Caco-2 (cell line): ENCODE measurements around the gene KLHL9. TPM values are rescaled to one million over a fixed set of nuclear protein-coding genes. Genes with fewer than 3 reads are reported as not detected.

Source experiments
- BruUV-seq: library from RNA; stranded (reverse); fragments of 400-500 nt; replicated peaks from 2 replicates; lab custom pipeline; 2021; lab: Mats Ljungman, UMichigan
- CTCF ChIA-PET: fragments of 300-600 bp; sonication (Branson Sonifier 250); formaldehyde crosslinking; loops from one replicate; lab custom pipeline; 2022; ENCODE audit warnings: antibody characterized with exemption; lab: Charles Lee
- POLR2A ChIA-PET: fragments of 300-600 bp; sonication (Branson Sonifier 250); formaldehyde crosslinking; loops from one replicate; lab custom pipeline; 2022; ENCODE audit warnings: antibody characterized with exemption; lab: Charles Lee
- DNase-seq, 2 experiments: peaks; one replicate each; pipeline versions ENCODE4 v3.0.0 to v3.0.0-alpha.2; 2020 to 2022
- H3K27me3 ChIP-seq: replicated peaks from 2 replicates; pipeline ENCODE4 v1.6.0; 2011; ENCODE audit warnings: low read length; ENCODE audit not compliant: control insufficient read depth, insufficient read depth
- H3K36me3 ChIP-seq: 2 replicates; pipeline ENCODE4 v1.5.1; 2011; ENCODE audit warnings: low read length; ENCODE audit not compliant: control insufficient read depth, insufficient read depth
- H3K4me1 ChIP-seq: fragments of 250-450 bp; sonication (Bioruptor Pico); 2 replicates; pipeline ENCODE4 v1.5.1; 2020; ENCODE audit warnings: mild to moderate bottlenecking
- H3K4me3 ChIP-seq: 2 replicates; pipeline ENCODE4 v1.5.1; 2011; ENCODE audit warnings: low read depth, mild to moderate bottlenecking, control low read depth, low read length
- H3K9me3 ChIP-seq: fragments of 250-450 bp; sonication (Bioruptor Pico); 2 replicates; pipeline ENCODE4 v1.5.1; 2020; ENCODE audit warnings: mild to moderate bottlenecking, moderate library complexity
- H3K27ac Mint-ChIP-seq: one replicate; pipeline ENCODE4 v1.8.0; 2022; ENCODE audit warnings: mixed read lengths; ENCODE audit not compliant: unreplicated experiment
- H3K27me3 Mint-ChIP-seq: one replicate; pipeline ENCODE4 v1.8.0; 2022; ENCODE audit warnings: mixed read lengths; ENCODE audit not compliant: insufficient read depth, unreplicated experiment
- H3K36me3 Mint-ChIP-seq: one replicate; pipeline ENCODE4 v1.8.0; 2022; ENCODE audit warnings: mild to moderate bottlenecking, mixed read lengths; ENCODE audit not compliant: insufficient read depth, unreplicated experiment
- H3K4me1 Mint-ChIP-seq: one replicate; pipeline ENCODE4 v1.8.0; 2022; ENCODE audit warnings: low read depth, mixed read lengths; ENCODE audit not compliant: unreplicated experiment
- H3K4me3 Mint-ChIP-seq: one replicate; pipeline ENCODE4 v1.8.0; 2022; ENCODE audit warnings: mild to moderate bottlenecking, moderate library complexity, mixed read lengths; ENCODE audit not compliant: unreplicated experiment
- H3K9me3 Mint-ChIP-seq: one replicate; pipeline ENCODE4 v1.8.0; 2022; ENCODE audit warnings: mixed read lengths; ENCODE audit not compliant: unreplicated experiment
- intact Hi-C: fragments of 100-400 bp; cut with micrococcal nuclease; formaldehyde crosslinking; loops from one replicate; pipeline ENCODE4 v1.10.0; 2022; ENCODE audit not compliant: unreplicated experiment
- total RNA-seq: library from RNA; stranded (reverse); gene quantifications from 2 replicates; pipeline ENCODE4 v1.2.3, GENCODE V29; 2022
- TF ChIP-seq, protein P1 (sequence below), 2 experiments: fragments of 200-600 bp in 1 of 2; IDR thresholded peaks; 1 replicate in 1 of 2; 2 replicates in 1 of 2; pipeline versions ENCODE4 v1.5.1 to v1.8.0; 2011 to 2022; ENCODE audit warnings: antibody characterized with exemption in 1 of 2, control low read depth in 1 of 2, inconsistent platforms in 1 of 2, low read depth in 1 of 2, low read length in 1 of 2, mild to moderate bottlenecking in 1 of 2, moderate library complexity in 1 of 2; ENCODE audit not compliant: insufficient read depth in 1 of 2, severe bottlenecking in 1 of 2, unreplicated experiment in 1 of 2

The KLHL9 gene
- total RNA-seq, 1 experiment from 2014 or later, result 13.5 TPM

GRCh38 chr9:21324047-21324446 lies 11.2 kb downstream of the KLHL9 start:
- H3K9me3 Mint-ChIP-seq, result no peaks in the 10 kb centered on the region
- Histone ChIP-seq H3K4me3 (no peak overlapping the region), H3K36me3 (no peaks in the 10 kb centered on the region), H3K27me3 (no peaks in the 10 kb centered on the region), H3K4me1 (no peaks in the 10 kb centered on the region), H3K9me3 (no peaks in the 10 kb centered on the region)
- BruUV-seq, result no TSS peak
- intact Hi-C loops, result no loop called here
- no peak overlapping the region for H3K27ac Mint-ChIP-seq
- no peak overlapping the region for H3K4me3 Mint-ChIP-seq
- POLR2A ChIA-PET, result no interaction called here
- H3K4me1 Mint-ChIP-seq, result no peaks in the 10 kb centered on the region
- H3K36me3 Mint-ChIP-seq, result peaks cover 16% of the 10 kb centered on the region
- H3K27me3 Mint-ChIP-seq, result no peaks in the 10 kb centered on the region
- no peak for DNase-seq
- CTCF ChIA-PET, result interaction anchor here (0.7 kb wide), 1 partner anchor 330 kb away, joined by 3 read pairs; no protein-coding TSS in a partner anchor
- TF ChIP-seq, protein P1, sequence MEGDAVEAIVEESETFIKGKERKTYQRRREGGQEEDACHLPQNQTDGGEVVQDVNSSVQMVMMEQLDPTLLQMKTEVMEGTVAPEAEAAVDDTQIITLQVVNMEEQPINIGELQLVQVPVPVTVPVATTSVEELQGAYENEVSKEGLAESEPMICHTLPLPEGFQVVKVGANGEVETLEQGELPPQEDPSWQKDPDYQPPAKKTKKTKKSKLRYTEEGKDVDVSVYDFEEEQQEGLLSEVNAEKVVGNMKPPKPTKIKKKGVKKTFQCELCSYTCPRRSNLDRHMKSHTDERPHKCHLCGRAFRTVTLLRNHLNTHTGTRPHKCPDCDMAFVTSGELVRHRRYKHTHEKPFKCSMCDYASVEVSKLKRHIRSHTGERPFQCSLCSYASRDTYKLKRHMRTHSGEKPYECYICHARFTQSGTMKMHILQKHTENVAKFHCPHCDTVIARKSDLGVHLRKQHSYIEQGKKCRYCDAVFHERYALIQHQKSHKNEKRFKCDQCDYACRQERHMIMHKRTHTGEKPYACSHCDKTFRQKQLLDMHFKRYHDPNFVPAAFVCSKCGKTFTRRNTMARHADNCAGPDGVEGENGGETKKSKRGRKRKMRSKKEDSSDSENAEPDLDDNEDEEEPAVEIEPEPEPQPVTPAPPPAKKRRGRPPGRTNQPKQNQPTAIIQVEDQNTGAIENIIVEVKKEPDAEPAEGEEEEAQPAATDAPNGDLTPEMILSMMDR (IDR thresholded peaks at IDR 0.05; ENCODE audit: insufficient read depth in 1 of 2, low read depth in 1 of 2, low read length in 1 of 2, severe bottlenecking in 1 of 2, unreplicated experiment in 1 of 2), result no peak

DNA sequence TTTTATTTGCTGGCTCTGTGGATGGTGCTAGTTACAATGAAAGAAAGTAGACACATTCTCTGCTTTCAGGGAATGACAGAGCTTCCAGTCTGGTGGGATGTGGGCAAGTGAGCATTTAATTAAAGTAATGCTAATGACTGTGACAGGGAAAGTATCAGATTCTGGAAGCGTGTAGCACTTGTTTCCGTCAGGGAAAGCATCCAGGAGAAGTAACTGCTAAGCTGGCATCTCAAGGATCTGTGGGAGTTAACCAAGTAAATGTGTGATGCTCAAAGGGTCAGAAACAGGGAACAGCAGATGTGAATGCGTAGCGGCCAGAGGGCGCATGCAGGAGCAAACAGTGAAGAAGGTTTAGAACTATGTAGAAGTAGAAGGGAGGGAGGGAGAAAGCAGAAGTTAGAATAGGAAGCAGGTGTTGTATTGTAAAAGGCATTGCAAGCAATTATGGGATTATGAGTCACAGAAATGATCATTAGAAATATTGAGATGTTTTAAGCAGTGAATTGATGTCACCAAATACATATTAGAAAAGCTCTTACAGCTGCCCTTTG lies 12.2 kb downstream of the KLHL9 start:
- POLR2A ChIA-PET, result no interaction called here
- H3K9me3 Mint-ChIP-seq, result no peaks in the 10 kb centered on the region
- CTCF ChIA-PET, result no interaction called here

GRCh38 chr9:21320465-21320864 lies 14.7 kb downstream of the KLHL9 start:
- Mint-ChIP-seq H3K36me3 (peaks cover 16% of the 10 kb centered on the region), H3K4me3 (no peak overlapping the region), H3K27me3 (peaks cover 4% of the 10 kb centered on the region), H3K4me1 (peaks cover 5% of the 10 kb centered on the region), H3K9me3 (no peaks in the 10 kb centered on the region), H3K27ac (no peak overlapping the region)
- Histone ChIP-seq H3K27me3 (no peaks in the 10 kb centered on the region), H3K4me3 (no peak overlapping the region), H3K36me3 (no peaks in the 10 kb centered on the region), H3K4me1 (no peaks in the 10 kb centered on the region), H3K9me3 (no peaks in the 10 kb centered on the region)
- DNase-seq, result no peak
- ChIA-PET POLR2A (no interaction called here), CTCF (no interaction called here)
- intact Hi-C loops, result no loop called here
- no TSS peak for BruUV-seq
- TF ChIP-seq, protein P1 (IDR thresholded peaks at IDR 0.05; ENCODE audit: insufficient read depth in 1 of 2, low read depth in 1 of 2, low read length in 1 of 2, severe bottlenecking in 1 of 2, unreplicated experiment in 1 of 2), result no peak

More for the DNA sequence above, 12.2 kb downstream of the KLHL9 start:
- Mint-ChIP-seq H3K4me1 (no peaks in the 10 kb centered on the region), H3K4me3 (no peak overlapping the region), H3K27me3 (no peaks in the 10 kb centered on the region), H3K27ac (no peak overlapping the region), H3K36me3 (peaks cover 16% of the 10 kb centered on the region)
- DNase-seq, result no peak
- H3K4me3 ChIP-seq, result no peak overlapping the region
- TF ChIP-seq, protein P1 (IDR thresholded peaks at IDR 0.05; ENCODE audit: insufficient read depth in 1 of 2, low read depth in 1 of 2, low read length in 1 of 2, severe bottlenecking in 1 of 2, unreplicated experiment in 1 of 2), result no peak
- no peaks in the 10 kb centered on the region for H3K4me1 ChIP-seq
- no TSS peak for BruUV-seq
- no peaks in the 10 kb centered on the region for H3K9me3 ChIP-seq
- no peaks in the 10 kb centered on the region for H3K36me3 ChIP-seq
- intact Hi-C loops, result no loop called here
- H3K27me3 ChIP-seq, result no peaks in the 10 kb centered on the region
